WTC11 (cell line): ENCODE data around the gene SHTN1. TPM values are rescaled to one million over a fixed set of nuclear protein-coding genes. Genes with fewer than 3 reads are reported as not detected.

Source experiments
- ATAC-seq: fragments of 200-7000 bp; cut with Tn5 transposase; 2 replicates; pipeline ENCODE4 v1.10.0; 2021; ENCODE audit warnings: mild to moderate bottlenecking, moderate library complexity
- CTCF ChIA-PET: fragments of 300-600 bp; sonication (Branson Sonifier 250); formaldehyde crosslinking; loops from one replicate; lab custom pipeline; 2021; ENCODE audit warnings: antibody characterized with exemption; lab: Charles Lee
- POLR2A ChIA-PET: fragments of 350-600 bp; sonication (Branson Sonifier 250); formaldehyde crosslinking; loops from one replicate; lab custom pipeline; 2021; ENCODE audit warnings: antibody characterized with exemption; lab: Charles Lee
- DNase-seq: peaks from one replicate; pipeline ENCODE4 v3.0.0; 2021; ENCODE audit warnings: low spot score
- H3K27ac Mint-ChIP-seq: 2 replicates; pipeline ENCODE4 v1.8.0; 2021; ENCODE audit warnings: mixed read lengths
- H3K27me3 Mint-ChIP-seq: 2 replicates; pipeline ENCODE4 v1.8.0; 2021; ENCODE audit warnings: low read depth, mild to moderate bottlenecking, moderate library complexity, mixed read lengths
- H3K36me3 Mint-ChIP-seq: 2 replicates; pipeline ENCODE4 v1.8.0; 2021; ENCODE audit warnings: mixed read lengths
- H3K4me1 Mint-ChIP-seq: 2 replicates; pipeline ENCODE4 v1.8.0; 2022; ENCODE audit warnings: mixed read lengths
- H3K4me3 Mint-ChIP-seq: 2 replicates; pipeline ENCODE4 v1.8.0; 2021; ENCODE audit warnings: mild to moderate bottlenecking, moderate library complexity, mixed read lengths
- H3K9me3 Mint-ChIP-seq: 2 replicates; pipeline ENCODE4 v1.8.0; 2021; ENCODE audit warnings: mixed read lengths
- ESRRA ChIP-seq: sonication (generic); formaldehyde crosslinking; IDR thresholded peaks from 2 replicates; pipeline ENCODE4 v1.8.1; 2022; ENCODE audit warnings: mild to moderate bottlenecking, missing genetic modification reagents, borderline replicate concordance
- GRHL2 ChIP-seq: fragments of 250-450 bp; sonication (Bioruptor Pico); IDR thresholded peaks from 2 replicates; pipeline ENCODE4 v1.8.0; 2022; ENCODE audit warnings: mild to moderate bottlenecking, moderate library complexity; ENCODE audit not compliant: insufficient replicate concordance, severe bottlenecking
- IRF2 ChIP-seq: sonication (generic); formaldehyde crosslinking; IDR thresholded peaks from 2 replicates; pipeline ENCODE4 v1.8.0; 2022; ENCODE audit warnings: low read depth, missing genetic modification reagents, borderline replicate concordance
- KAT7 ChIP-seq: sonication (generic); formaldehyde crosslinking; IDR thresholded peaks from 2 replicates; pipeline ENCODE4 v1.8.1; 2023; ENCODE audit warnings: missing genetic modification reagents, mild to moderate bottlenecking, borderline replicate concordance
- TCF7 ChIP-seq: sonication (generic); formaldehyde crosslinking; IDR thresholded peaks from 2 replicates; pipeline ENCODE4 v1.8.0; 2022; ENCODE audit warnings: mild to moderate bottlenecking, low read depth, missing genetic modification reagents, moderate library complexity
- TEAD1 ChIP-seq: sonication (generic); formaldehyde crosslinking; IDR thresholded peaks from 2 replicates; pipeline ENCODE4 v1.8.0; 2022; ENCODE audit warnings: mild to moderate bottlenecking, missing genetic modification reagents
- total RNA-seq: library from RNA; stranded (reverse); gene quantifications from 3 replicates; pipeline ENCODE4 v1.2.3, GENCODE V29; 2021
- TF ChIP-seq, protein P1 (sequence below): sonication (generic); formaldehyde crosslinking; IDR thresholded peaks from 2 replicates; pipeline ENCODE4 v1.8.0; 2023; ENCODE audit warnings: missing genetic modification reagents, mild to moderate bottlenecking, borderline replicate concordance
- TF ChIP-seq, protein P2 (sequence below): sonication (generic); formaldehyde crosslinking; IDR thresholded peaks from 2 replicates; pipeline ENCODE4 v1.8.0; 2023; ENCODE audit warnings: mild to moderate bottlenecking, missing genetic modification reagents
- TF ChIP-seq, protein P3 (sequence below): sonication (generic); formaldehyde crosslinking; IDR thresholded peaks from 2 replicates; pipeline ENCODE4 v1.8.0; 2022; ENCODE audit warnings: mild to moderate bottlenecking, missing genetic modification reagents
- TF ChIP-seq, protein P4 (sequence below): sonication (generic); formaldehyde crosslinking; IDR thresholded peaks from 2 replicates; pipeline ENCODE4 v1.8.0; 2022; ENCODE audit warnings: mild to moderate bottlenecking, missing genetic modification reagents
- TF ChIP-seq, protein P5 (sequence below): sonication (generic); formaldehyde crosslinking; conservative IDR thresholded peaks from 2 replicates; pipeline ENCODE4 v1.8.1; 2023; ENCODE audit warnings: mild to moderate bottlenecking, low read depth, missing genetic modification reagents, moderate library complexity
- TF ChIP-seq, protein P6 (sequence below): sonication (generic); formaldehyde crosslinking; IDR thresholded peaks from 2 replicates; pipeline ENCODE4 v1.8.1; 2022; ENCODE audit warnings: mild to moderate bottlenecking, missing genetic modification reagents, moderate library complexity, borderline replicate concordance
- TF ChIP-seq, protein P7 (sequence below): sonication (generic); formaldehyde crosslinking; IDR thresholded peaks from 2 replicates; pipeline ENCODE4 v1.8.0; 2023; ENCODE audit warnings: missing genetic modification reagents
- TF ChIP-seq, protein P8 (sequence below): sonication (generic); formaldehyde crosslinking; IDR thresholded peaks from 2 replicates; pipeline ENCODE4 v1.8.1; 2023; ENCODE audit warnings: mild to moderate bottlenecking, missing genetic modification reagents, moderate library complexity

Gene SHTN1
- total RNA-seq, 1 experiment from 2014 or later, result 11.0 TPM

DNA sequence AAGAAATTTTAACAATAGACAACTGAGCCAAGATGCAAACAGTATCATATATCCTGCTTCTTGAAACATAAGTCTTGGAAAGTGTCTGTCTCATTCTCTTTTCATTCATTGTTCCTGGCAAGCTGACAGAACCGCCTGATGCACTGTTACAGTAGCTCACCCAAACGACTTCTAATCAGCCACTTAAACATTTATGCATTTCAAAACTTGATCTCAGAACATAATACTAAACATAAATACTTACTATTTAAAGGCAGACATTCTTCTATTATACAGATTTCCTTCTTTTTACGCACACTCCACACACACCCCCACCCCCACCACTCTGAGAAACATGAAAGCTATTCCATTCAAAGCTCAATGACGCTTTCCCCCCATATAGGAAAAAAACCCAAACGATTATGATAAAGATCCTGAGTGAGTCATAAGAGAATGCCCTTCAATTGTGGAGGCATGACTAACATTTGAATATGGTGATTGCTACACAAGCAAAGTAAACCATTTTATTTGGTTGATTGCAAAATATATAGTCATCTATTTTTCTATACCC lies 30.5 kb downstream of the SHTN1 start:
- ChIA-PET CTCF (interaction anchor here (0.6 kb wide), 1 partner anchor 259 kb away, joined by 3 read pairs; no protein-coding TSS in a partner anchor), POLR2A (interaction anchor here (0.7 kb wide), 1 partner anchor 204 kb away, joined by 3 read pairs; no protein-coding TSS in a partner anchor)
- no peak for DNase-seq
- Mint-ChIP-seq H3K36me3 (0 out of 2 replicates have a peak, but pooled peaks cover 5% of the 10 kb centered on the region), H3K9me3 (peaks cover 6% of the 10 kb centered on the region; the same call in 1 of the 2 replicates), H3K27ac (no peak overlapping the region), H3K27me3 (no peaks in the 10 kb centered on the region), H3K4me3 (no peak overlapping the region), H3K4me1 (peaks cover 22% of the 10 kb centered on the region)
- no peak for ATAC-seq
- TF ChIP-seq IRF2 (CRISPR knock-in tag) (no peak), ESRRA (CRISPR knock-in tag) (no peak), KAT7 (no peak), TCF7 (CRISPR knock-in tag) (no peak), TEAD1 (CRISPR knock-in tag) (no peak), GRHL2 (no peak)
- TF ChIP-seq, protein P1, sequence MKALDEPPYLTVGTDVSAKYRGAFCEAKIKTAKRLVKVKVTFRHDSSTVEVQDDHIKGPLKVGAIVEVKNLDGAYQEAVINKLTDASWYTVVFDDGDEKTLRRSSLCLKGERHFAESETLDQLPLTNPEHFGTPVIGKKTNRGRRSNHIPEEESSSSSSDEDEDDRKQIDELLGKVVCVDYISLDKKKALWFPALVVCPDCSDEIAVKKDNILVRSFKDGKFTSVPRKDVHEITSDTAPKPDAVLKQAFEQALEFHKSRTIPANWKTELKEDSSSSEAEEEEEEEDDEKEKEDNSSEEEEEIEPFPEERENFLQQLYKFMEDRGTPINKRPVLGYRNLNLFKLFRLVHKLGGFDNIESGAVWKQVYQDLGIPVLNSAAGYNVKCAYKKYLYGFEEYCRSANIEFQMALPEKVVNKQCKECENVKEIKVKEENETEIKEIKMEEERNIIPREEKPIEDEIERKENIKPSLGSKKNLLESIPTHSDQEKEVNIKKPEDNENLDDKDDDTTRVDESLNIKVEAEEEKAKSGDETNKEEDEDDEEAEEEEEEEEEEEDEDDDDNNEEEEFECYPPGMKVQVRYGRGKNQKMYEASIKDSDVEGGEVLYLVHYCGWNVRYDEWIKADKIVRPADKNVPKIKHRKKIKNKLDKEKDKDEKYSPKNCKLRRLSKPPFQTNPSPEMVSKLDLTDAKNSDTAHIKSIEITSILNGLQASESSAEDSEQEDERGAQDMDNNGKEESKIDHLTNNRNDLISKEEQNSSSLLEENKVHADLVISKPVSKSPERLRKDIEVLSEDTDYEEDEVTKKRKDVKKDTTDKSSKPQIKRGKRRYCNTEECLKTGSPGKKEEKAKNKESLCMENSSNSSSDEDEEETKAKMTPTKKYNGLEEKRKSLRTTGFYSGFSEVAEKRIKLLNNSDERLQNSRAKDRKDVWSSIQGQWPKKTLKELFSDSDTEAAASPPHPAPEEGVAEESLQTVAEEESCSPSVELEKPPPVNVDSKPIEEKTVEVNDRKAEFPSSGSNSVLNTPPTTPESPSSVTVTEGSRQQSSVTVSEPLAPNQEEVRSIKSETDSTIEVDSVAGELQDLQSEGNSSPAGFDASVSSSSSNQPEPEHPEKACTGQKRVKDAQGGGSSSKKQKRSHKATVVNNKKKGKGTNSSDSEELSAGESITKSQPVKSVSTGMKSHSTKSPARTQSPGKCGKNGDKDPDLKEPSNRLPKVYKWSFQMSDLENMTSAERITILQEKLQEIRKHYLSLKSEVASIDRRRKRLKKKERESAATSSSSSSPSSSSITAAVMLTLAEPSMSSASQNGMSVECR (CRISPR knock-in tag), result no peak
- TF ChIP-seq, protein P2, sequence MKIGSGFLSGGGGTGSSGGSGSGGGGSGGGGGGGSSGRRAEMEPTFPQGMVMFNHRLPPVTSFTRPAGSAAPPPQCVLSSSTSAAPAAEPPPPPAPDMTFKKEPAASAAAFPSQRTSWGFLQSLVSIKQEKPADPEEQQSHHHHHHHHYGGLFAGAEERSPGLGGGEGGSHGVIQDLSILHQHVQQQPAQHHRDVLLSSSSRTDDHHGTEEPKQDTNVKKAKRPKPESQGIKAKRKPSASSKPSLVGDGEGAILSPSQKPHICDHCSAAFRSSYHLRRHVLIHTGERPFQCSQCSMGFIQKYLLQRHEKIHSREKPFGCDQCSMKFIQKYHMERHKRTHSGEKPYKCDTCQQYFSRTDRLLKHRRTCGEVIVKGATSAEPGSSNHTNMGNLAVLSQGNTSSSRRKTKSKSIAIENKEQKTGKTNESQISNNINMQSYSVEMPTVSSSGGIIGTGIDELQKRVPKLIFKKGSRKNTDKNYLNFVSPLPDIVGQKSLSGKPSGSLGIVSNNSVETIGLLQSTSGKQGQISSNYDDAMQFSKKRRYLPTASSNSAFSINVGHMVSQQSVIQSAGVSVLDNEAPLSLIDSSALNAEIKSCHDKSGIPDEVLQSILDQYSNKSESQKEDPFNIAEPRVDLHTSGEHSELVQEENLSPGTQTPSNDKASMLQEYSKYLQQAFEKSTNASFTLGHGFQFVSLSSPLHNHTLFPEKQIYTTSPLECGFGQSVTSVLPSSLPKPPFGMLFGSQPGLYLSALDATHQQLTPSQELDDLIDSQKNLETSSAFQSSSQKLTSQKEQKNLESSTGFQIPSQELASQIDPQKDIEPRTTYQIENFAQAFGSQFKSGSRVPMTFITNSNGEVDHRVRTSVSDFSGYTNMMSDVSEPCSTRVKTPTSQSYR, result no peak
- TF ChIP-seq, protein P3, sequence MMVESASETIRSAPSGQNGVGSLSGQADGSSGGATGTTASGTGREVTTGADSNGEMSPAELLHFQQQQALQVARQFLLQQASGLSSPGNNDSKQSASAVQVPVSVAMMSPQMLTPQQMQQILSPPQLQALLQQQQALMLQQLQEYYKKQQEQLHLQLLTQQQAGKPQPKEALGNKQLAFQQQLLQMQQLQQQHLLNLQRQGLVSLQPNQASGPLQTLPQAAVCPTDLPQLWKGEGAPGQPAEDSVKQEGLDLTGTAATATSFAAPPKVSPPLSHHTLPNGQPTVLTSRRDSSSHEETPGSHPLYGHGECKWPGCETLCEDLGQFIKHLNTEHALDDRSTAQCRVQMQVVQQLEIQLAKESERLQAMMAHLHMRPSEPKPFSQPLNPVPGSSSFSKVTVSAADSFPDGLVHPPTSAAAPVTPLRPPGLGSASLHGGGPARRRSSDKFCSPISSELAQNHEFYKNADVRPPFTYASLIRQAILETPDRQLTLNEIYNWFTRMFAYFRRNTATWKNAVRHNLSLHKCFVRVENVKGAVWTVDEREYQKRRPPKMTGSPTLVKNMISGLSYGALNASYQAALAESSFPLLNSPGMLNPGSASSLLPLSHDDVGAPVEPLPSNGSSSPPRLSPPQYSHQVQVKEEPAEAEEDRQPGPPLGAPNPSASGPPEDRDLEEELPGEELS (CRISPR knock-in tag), result no peak
- TF ChIP-seq, protein P4, sequence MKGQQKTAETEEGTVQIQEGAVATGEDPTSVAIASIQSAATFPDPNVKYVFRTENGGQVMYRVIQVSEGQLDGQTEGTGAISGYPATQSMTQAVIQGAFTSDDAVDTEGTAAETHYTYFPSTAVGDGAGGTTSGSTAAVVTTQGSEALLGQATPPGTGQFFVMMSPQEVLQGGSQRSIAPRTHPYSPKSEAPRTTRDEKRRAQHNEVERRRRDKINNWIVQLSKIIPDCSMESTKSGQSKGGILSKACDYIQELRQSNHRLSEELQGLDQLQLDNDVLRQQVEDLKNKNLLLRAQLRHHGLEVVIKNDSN (CRISPR knock-in tag), result no peak
- TF ChIP-seq, protein P5, sequence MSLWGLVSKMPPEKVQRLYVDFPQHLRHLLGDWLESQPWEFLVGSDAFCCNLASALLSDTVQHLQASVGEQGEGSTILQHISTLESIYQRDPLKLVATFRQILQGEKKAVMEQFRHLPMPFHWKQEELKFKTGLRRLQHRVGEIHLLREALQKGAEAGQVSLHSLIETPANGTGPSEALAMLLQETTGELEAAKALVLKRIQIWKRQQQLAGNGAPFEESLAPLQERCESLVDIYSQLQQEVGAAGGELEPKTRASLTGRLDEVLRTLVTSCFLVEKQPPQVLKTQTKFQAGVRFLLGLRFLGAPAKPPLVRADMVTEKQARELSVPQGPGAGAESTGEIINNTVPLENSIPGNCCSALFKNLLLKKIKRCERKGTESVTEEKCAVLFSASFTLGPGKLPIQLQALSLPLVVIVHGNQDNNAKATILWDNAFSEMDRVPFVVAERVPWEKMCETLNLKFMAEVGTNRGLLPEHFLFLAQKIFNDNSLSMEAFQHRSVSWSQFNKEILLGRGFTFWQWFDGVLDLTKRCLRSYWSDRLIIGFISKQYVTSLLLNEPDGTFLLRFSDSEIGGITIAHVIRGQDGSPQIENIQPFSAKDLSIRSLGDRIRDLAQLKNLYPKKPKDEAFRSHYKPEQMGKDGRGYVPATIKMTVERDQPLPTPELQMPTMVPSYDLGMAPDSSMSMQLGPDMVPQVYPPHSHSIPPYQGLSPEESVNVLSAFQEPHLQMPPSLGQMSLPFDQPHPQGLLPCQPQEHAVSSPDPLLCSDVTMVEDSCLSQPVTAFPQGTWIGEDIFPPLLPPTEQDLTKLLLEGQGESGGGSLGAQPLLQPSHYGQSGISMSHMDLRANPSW (CRISPR knock-in tag), result no peak
- TF ChIP-seq, protein P6, sequence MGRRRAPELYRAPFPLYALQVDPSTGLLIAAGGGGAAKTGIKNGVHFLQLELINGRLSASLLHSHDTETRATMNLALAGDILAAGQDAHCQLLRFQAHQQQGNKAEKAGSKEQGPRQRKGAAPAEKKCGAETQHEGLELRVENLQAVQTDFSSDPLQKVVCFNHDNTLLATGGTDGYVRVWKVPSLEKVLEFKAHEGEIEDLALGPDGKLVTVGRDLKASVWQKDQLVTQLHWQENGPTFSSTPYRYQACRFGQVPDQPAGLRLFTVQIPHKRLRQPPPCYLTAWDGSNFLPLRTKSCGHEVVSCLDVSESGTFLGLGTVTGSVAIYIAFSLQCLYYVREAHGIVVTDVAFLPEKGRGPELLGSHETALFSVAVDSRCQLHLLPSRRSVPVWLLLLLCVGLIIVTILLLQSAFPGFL (CRISPR knock-in tag), result no peak
- TF ChIP-seq, protein P7, sequence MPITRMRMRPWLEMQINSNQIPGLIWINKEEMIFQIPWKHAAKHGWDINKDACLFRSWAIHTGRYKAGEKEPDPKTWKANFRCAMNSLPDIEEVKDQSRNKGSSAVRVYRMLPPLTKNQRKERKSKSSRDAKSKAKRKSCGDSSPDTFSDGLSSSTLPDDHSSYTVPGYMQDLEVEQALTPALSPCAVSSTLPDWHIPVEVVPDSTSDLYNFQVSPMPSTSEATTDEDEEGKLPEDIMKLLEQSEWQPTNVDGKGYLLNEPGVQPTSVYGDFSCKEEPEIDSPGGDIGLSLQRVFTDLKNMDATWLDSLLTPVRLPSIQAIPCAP (CRISPR knock-in tag), result no peak
- TF ChIP-seq, protein P8, sequence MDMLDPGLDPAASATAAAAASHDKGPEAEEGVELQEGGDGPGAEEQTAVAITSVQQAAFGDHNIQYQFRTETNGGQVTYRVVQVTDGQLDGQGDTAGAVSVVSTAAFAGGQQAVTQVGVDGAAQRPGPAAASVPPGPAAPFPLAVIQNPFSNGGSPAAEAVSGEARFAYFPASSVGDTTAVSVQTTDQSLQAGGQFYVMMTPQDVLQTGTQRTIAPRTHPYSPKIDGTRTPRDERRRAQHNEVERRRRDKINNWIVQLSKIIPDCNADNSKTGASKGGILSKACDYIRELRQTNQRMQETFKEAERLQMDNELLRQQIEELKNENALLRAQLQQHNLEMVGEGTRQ, result no peak
